HG02623 (cell line): Measurements from ENCODE around the gene SOX6.
"Not testable (repeated sequence)": the region's sequence is repeated elsewhere in the genome, so short reads cannot be mapped to it uniquely, and the experiment has no call there.

ENCODE experiments used
- ATAC-seq: cut with Tn5 transposase; IDR thresholded peaks from one replicate; pipeline ENCODE4 v1.9.1; 2021; ENCODE audit warnings: moderate library complexity; ENCODE audit not compliant: unreplicated experiment

The SOX6 gene

GRCh38 chr11:16111690-16112089 lies 244.7 kb downstream of the SOX6 start:
- ATAC-seq, result no peak

DNA sequence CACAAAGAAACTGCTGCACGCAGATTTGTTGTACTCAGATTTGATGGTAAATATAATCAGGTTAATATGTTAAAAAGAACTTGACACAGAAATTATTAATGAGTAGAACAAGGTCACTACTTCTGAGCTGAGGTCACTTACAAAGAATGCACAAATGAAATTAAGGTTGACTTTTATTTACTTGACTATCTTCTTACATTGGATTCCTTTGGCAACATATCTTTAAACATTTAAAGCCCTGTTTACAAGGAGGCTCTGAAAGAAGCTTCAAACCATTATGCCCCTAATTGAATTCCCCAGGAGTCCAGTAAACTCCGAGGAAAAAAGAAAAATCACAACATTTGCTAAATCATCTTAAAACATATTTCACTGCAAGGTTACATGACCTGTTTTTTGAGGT lies 245.5 kb downstream of the SOX6 start:
- no peak for ATAC-seq

DNA sequence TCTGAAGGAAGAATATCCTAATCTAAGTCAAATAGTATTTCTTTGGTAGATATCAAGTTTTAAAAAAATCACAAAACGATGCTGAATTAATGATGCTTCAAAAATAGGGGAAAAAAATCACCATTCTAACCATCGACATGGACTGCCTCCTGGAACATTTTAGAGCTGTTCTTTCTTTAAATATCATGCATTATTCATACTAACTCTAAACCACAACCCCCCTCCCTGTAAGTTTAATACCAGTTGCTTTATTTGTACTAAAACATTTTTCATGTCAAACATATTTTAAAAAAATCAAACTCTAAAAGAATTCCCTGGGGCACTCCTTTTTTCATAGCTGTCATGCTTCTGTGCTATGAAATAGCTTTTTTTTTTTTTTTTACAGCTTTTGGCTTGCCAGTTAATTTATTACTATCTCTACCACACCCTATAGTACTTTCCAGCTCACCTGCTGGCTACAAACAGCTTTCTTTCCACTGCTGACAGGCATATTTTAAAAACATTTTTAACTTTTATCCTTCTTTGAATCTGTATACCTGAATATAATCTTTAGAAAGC lies 256.9 kb downstream of the SOX6 start:
- ATAC-seq, result no peak

DNA sequence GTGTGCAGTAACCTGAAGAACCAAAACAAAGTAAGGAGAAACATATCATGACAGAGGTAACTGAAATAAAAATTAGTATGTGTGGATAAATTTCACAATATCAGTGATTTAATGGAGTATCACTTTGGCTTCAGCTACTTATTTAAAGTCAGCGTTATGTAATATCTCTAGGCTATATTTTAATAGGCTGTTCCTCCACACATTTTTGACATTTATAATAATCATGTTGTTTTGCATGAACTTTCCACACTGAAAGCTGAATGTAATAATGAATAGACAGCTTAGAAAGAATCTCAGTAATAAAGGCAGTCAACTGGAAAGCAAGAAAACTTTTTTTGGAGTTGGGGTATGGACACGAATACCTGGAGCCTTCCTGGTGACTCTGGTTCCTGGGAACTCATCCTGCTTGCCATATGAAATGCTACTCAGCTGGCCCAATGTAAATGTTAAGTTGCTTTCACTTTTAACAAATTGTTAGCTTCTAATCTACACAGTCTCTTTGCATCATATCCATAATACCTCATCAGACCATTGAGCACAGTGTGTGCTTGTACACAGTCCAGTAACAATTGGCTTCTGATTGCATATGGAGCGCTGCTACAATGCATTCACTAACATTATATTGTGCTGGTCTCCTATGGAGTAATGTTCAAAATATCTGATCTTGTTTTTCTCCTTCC lies 257.7 kb downstream of the SOX6 start:
- ATAC-seq, result no peak

- ATAC-seq, result no peak
Observed at GRCh38 chr11:16097543-16097942, 258.8 kb downstream of the SOX6 start.

- no peak for ATAC-seq
Observed at GRCh38 chr11:16096336-16096735, 260.0 kb downstream of the SOX6 start.

GRCh38 chr11:16095756-16096155 lies 260.6 kb downstream of the SOX6 start:
- ATAC-seq, result no peak

DNA sequence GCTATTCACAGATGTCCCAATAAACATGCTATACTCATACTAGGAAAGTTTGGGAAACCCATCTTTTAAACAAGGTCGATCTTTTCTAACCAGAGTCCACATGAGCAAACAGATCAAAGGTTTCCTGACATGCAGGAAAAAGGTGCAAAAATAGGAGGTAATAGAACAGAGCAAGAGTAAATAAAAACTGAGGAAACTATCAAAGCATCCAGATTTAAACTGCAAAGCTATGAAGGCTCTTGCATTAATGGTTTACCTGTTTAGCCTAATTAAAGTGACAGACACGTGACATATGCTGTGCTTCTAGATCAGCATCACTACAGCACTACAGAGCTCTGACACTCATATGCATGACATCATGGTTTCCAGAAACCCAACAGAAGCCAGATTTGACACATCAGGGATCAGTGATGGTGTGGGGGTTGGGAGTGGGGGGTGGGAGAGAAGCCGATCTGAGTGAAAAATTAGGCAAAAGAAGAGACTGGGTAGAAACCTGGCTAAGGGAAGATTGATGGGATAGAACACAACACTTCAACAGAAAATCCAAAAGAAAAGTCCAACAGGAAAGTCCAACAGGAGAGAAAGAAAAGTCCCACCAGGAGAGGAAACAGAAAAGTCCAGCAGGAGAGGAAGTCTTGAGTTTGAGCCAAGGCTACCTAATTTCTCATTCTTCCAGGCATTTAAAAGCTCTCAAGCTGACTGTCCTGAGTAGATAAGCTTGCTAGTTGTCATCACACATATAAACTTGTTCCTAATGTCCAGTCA lies 262.3 kb downstream of the SOX6 start:
- ATAC-seq, result no peak

DNA sequence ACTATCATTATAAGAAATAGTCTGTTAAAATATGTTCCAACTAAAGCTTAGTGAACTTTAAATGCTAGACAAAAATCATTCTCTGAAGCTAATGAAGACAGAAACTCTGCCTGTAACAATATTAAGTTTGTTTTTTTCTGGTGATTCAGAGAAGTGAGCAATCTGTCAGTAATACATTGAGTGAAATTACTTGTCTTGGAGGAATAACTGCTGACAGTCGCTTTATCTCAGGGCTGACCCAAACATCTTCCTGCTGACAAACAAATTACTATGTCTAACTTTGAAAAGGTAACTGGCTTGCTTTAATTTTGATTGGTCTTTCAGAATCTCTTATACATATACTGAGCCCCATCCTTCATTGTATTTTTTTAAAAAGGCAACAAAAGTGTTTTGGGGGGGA lies 264.5 kb downstream of the SOX6 start:
- ATAC-seq, result no peak

GRCh38 chr11:16089481-16089880 lies 266.9 kb downstream of the SOX6 start:
- ATAC-seq, result no peak

DNA sequence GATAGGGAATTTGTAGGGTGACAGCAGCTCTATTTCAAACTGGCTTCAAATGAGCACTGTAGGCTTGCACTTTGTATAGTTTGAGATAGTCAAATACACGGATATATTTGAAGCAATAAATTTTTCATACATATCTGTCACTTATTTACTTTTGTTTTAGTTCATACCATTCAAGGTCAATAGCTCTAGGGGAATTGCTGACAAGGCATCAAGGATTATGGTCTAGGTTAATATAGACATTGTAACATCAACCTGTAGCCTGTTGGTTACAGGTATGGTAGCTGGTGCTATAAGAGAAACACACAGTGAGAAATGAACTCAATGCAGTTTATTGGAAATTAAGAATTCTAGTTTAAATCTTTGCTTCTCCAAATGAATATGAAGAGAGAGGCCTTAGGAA lies 267.6 kb downstream of the SOX6 start:
- no peak for ATAC-seq

DNA sequence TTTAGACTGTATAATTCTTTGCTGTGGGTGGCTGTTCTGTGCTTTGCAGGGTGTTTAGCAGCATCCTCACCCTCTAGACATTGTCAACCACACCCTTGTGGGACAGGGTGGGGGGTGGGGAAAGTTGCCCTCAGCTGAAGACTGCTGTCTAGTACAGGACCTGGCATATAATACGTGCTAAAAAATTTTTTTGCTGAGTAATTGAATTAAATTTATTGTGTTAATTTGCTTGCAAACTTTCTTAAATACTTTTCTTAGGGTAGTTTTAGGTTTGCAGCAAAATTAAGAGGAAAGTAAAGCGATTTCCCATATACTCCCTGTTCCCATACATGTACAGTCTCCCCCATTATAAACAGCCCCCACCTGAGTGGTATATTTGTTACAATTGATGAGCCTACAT lies 268.5 kb downstream of the SOX6 start:
- no peak for ATAC-seq

DNA sequence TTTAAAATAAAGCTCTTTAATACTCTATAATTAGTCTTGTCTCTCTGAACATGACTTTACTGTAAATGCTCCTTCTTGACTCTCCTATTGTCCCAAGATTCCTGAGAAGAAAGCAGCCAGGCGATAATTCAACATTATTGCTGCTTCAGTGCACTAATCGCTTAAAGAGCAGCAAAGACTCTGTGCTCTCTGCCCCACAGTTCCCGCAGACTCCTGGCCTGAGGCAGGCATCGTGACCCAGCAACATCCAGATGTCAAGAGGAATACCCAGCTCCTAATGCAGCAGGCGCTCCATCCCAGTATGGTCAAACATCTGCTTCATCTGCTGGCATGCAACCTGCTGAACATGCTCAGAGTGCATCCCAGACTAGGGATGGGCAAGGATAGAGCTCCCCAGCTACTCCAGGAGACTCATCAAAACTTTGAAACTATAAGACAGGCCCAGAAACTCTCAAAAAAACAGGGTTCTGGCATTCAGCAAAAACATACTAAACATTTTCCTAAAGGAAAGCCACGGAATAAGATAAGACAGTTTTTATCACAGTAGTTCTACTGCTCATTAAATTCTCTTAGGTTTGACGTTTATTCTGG lies 270.0 kb downstream of the SOX6 start:
- ATAC-seq, result no peak

DNA sequence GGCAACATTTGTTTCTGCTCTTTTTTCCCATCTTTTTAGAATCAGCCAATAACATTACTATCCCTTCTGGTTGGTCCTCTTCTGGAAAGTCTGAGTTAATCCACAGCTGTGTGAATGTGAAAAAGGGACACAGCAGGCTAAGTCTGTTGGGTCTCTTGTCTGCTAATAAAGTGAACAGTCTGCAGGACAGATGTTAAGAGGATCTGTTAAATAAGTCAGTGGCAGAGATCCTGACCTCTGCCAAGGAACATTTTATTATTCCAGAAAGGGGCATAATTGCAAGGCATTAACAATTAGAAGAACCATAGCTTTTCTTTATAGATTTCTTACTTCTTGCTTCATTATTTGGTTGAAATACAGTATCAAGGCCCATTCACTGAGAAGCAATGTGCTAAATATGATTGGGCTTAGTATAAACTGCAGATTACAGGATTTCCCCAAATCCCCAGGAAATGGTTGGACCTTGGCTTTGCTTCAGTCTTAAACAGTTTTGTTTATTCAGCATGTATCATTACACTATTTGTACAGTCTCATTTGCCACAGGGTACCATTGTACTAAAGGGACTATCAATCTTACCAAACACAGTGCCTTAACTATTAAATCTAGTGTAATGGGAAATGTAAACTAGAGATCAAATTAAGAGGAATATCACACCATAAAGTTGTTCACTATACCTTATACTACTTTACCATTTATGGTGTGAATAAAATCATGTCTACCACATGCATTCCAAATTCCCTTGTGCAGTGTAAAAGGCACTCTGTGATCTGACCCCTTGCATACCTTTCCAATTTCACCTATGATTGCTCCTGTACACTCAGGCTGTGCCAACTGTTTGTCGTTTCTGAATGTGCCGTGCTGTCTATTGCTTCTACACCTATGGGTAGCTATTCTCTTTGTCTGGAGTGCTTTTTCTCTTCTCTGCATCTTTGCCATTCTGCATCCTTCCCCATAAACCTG lies 274.0 kb downstream of the SOX6 start:
- no peak for ATAC-seq

DNA sequence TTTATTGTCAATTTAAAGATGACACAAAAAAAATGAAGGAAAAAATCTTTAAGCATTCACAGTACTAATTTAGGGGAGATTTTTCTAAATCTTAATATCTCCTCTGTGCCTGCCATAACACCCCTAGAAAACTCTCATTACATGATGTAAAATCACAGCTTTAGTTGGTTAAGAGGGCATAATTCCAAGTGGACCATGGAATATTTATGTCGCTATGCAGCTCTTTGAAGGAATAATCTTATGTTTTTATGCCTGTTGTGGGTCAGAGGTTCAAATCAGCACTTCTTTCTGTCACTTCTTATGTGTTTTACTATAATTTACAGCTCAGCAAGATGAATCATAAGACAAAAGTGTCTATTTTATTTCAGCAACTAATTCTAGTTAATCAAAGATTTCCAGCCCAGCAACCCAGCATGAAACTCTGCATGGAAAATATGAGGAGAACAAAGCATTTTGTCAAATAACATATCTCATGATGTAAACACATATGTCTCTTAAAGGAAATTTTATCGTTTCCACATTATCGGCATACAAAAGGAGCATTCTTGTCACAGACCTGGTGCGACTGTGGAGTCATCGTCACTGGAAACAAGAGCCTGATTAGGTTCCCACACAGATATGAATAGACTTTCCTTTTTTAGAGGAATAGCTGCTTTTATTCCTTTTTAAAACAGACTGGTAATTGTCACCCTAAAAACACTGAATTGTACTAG lies 274.8 kb downstream of the SOX6 start:
- no peak for ATAC-seq

DNA sequence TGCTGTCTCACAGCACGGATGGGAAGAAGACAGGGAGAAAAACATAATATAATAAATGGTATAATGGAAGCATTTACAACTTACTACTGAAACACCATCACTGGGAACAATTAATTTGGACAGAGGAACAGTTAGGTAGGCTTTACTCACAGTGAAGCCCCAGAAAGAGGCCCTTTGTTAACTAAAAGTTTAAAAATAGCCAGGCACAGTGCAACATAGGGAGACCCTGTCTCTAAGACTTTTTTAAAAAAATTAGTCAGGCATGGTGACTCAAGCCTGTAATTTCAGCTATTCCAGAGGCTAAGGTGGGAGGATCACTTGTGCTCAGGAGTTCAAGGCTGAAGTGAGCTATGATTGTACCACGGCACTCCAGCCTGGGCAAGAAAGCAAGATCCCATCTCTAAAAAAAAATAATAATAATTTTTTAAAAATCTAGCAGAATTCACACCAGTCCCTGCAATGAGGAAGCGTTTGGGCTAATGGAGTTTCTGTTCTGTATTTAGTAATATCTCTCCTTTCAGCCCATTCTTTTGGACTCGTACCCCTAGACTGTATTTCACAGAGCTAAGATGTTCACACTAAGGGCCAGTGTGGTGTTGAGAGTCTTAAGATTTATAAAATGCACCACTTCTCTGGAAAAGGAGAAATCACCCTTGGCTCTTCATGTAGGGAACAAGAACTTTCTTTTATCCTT lies 275.5 kb downstream of the SOX6 start:
- ATAC-seq, result no peak

DNA sequence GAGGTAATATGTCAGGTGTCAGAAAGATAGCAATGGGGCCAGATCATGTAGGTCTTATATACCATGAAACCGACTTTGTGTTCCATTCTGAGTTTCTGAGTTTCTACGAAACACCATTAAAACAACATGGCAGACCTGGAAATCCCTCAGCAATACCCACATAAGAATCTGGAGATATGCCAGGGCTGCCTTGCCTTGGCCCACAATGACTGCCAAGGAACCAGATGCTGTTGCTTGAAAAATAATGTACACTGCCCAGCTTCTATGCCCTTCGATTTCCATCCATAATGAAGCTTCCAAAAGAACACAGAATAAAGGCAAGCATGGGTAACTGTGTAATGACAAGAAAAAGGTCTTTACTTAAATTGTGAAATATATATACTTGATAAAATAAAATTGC lies 277.4 kb downstream of the SOX6 start:
- ATAC-seq, result no peak

DNA sequence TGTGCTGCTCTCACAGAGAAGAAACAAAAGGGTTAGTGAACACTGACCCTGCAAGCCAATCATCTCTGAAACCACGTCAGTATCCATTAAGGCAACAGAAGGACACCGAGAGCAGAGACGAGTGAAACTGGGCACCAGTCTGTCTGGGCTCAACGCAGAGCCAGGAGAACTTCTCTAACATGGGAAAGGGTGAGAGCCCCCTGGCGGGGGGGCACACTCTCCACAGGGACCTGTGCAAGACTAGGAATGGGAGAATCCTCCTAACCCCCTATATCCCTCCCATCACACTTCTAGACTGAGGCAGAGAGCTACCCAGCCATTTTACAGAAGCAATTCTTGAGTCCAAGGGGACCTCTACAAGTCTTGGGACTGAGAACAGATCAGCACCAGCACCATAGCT lies 285.8 kb downstream of the SOX6 start:
- ATAC-seq, result no peak

GRCh38 chr11:16067268-16067667 lies 289.1 kb downstream of the SOX6 start:
- ATAC-seq, result not testable (repeated sequence)

DNA sequence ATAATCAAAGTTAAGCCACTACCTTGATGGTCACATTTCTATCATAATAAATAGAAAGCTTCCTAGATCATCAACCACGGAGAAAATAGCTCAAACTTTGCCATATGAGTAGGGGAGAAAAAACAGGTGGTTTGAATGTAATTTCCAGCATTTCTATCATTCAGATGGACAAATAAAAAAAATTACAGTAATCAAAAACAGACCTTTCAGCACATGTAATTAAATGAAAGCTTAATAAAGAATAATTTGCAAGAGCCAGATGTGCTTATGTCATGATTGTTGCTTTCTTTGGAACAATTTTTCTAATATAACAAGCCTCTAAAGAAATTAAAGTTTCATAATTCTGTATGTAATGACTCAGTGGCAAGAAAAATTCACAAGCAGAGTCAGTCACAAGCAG lies 297.0 kb downstream of the SOX6 start:
- no peak for ATAC-seq
